Hepatocyte (in vitro differentiated cells): ENCODE measurements around the gene NTRK3. TPM values are rescaled to one million over a fixed set of nuclear protein-coding genes. Genes with fewer than 3 reads are reported as not detected.

Experiments used
- DNase-seq: peaks from one replicate; pipeline ENCODE4 v3.0.0-alpha.2; 2016; ENCODE audit warnings: low spot score
- H2AFZ ChIP-seq: fragments of 200-600 bp; sonication (generic); 2 replicates; pipeline ENCODE4 v1.6.0; 2016; ENCODE audit warnings: antibody characterized with exemption, mild to moderate bottlenecking
- H3K27ac ChIP-seq: fragments of 200-600 bp; sonication (generic); 2 replicates; pipeline ENCODE4 v1.5.1; 2016; ENCODE audit warnings: mild to moderate bottlenecking
- H3K27me3 ChIP-seq: fragments of 200-600 bp; sonication (generic); 2 replicates; pipeline ENCODE4 v1.6.1; 2016
- H3K36me3 ChIP-seq: fragments of 200-600 bp; sonication (generic); replicated peaks from 2 replicates; pipeline ENCODE4 v1.5.1; 2016; ENCODE audit warnings: low read depth; ENCODE audit not compliant: insufficient read depth
- H3K4me1 ChIP-seq: fragments of 200-600 bp; sonication (generic); 2 replicates; pipeline ENCODE4 v1.5.1; 2016; ENCODE audit warnings: mild to moderate bottlenecking, moderate library complexity; ENCODE audit not compliant: insufficient read depth
- H3K4me2 ChIP-seq: fragments of 200-600 bp; sonication (generic); 2 replicates; pipeline ENCODE4 v1.6.0; 2016
- H3K4me3 ChIP-seq: fragments of 200-600 bp; sonication (generic); 2 replicates; pipeline ENCODE4 v1.5.1; 2016; ENCODE audit warnings: mild to moderate bottlenecking
- H3K79me2 ChIP-seq: fragments of 200-600 bp; sonication (generic); 2 replicates; pipeline ENCODE4 v1.6.0; 2017; ENCODE audit warnings: mild to moderate bottlenecking
- H3K9me2 ChIP-seq: fragments of 200-600 bp; sonication (generic); replicated peaks from 2 replicates; pipeline ENCODE4 v1.6.0; 2017; ENCODE audit warnings: mild to moderate bottlenecking; ENCODE audit not compliant: insufficient read depth
- H3K9me3 ChIP-seq: fragments of 200-600 bp; sonication (generic); 2 replicates; pipeline ENCODE4 v1.5.1; 2016; ENCODE audit warnings: low read depth, mild to moderate bottlenecking
- H4K20me1 ChIP-seq: fragments of 200-600 bp; sonication (generic); 2 replicates; pipeline ENCODE4 v1.6.0; 2016; ENCODE audit warnings: mild to moderate bottlenecking; ENCODE audit not compliant: insufficient read depth, poor library complexity, severe bottlenecking
- EZH2 ChIP-seq: fragments of 200-600 bp; sonication (generic); IDR thresholded peaks from 2 replicates; pipeline ENCODE4 v1.6.1; 2016; ENCODE audit warnings: antibody characterized with exemption, mild to moderate bottlenecking, borderline replicate concordance
- EZH2phosphoT487 ChIP-seq: fragments of 200-600 bp; sonication (generic); IDR thresholded peaks from one replicate; pipeline ENCODE4 v1.6.1; 2018; ENCODE audit warnings: antibody characterized with exemption, mild to moderate bottlenecking, low read depth, moderate library complexity; ENCODE audit not compliant: unreplicated experiment, severe bottlenecking
- WGBS: methylation state at CpG from one replicate; pipeline ENCODE4 v1.1.6; 2016; ENCODE audit warnings: low lambda C conversion rate; ENCODE audit errors: missing lambda C conversion rate; 5-methylcytosine and 5-hydroxymethylcytosine counted together
- polyA plus RNA-seq: library from polyadenylated mRNA; unstranded; fragments of >200 nt; fragmentation: Nextera tagmentation; extraction: Ambion mirVana; gene quantifications from 2 replicates; pipeline ENCODE4 v1.2.1, GENCODE V29; 2016
- total RNA-seq: library from RNA; depleted of rRNA; stranded (reverse); fragments of >200 nt; gene quantifications from 2 replicates; pipeline ENCODE4 v1.2.3, GENCODE V29; 2014
- TF ChIP-seq, protein P1 (sequence below): fragments of 200-600 bp; sonication (generic); IDR thresholded peaks from 2 replicates; pipeline ENCODE4 v1.5.1; 2016; ENCODE audit warnings: antibody characterized with exemption, mild to moderate bottlenecking; ENCODE audit not compliant: poor library complexity

Gene NTRK3
- total and polyA plus RNA-seq, 2 experiments from 2014 or later = 4.9 to 5.6 TPM

DNA sequence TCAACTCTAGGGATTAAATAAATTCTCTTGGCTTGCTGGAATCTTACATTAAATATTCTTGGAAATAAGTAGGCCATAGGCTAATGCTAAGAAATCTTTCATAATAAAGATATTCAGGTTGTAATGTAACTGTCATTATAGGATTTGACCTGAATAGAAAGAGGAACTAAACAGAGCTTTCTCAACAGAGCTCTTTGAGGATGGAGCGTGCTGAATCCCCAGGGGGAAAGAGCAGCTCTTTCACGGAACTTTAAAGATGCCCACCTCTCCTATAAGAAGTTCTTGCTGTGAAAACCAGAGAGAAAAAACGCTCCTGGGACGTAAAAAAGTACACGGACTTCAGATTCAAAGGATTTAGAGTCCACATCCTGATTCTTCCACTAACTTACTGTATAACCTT lies 77.9 kb downstream of the NTRK3 start:
- no peaks in the 10 kb centered on the region for H3K9me3 ChIP-seq
- 84% methylated on average over 5 of the region's 5 CpGs for WGBS
- H3K4me2 ChIP-seq = no peak overlapping the region
- TF ChIP-seq EZH2phosphoT487 = no peak
- TF ChIP-seq, protein P1, sequence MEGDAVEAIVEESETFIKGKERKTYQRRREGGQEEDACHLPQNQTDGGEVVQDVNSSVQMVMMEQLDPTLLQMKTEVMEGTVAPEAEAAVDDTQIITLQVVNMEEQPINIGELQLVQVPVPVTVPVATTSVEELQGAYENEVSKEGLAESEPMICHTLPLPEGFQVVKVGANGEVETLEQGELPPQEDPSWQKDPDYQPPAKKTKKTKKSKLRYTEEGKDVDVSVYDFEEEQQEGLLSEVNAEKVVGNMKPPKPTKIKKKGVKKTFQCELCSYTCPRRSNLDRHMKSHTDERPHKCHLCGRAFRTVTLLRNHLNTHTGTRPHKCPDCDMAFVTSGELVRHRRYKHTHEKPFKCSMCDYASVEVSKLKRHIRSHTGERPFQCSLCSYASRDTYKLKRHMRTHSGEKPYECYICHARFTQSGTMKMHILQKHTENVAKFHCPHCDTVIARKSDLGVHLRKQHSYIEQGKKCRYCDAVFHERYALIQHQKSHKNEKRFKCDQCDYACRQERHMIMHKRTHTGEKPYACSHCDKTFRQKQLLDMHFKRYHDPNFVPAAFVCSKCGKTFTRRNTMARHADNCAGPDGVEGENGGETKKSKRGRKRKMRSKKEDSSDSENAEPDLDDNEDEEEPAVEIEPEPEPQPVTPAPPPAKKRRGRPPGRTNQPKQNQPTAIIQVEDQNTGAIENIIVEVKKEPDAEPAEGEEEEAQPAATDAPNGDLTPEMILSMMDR = no peak
- no peak for TF ChIP-seq EZH2
- no peaks in the 10 kb centered on the region for H3K9me2 ChIP-seq
- H3K27me3 ChIP-seq = no peaks in the 10 kb centered on the region
- no peak overlapping the region for H3K27ac ChIP-seq
- no peaks in the 10 kb centered on the region for H3K36me3 ChIP-seq
- H3K4me3 ChIP-seq = no peak overlapping the region
- no peak for DNase-seq
- no peaks in the 10 kb centered on the region for H3K4me1 ChIP-seq
- H2AFZ ChIP-seq = no peak overlapping the region
- no peaks in the 10 kb centered on the region for H4K20me1 ChIP-seq
- no peaks in the 10 kb centered on the region for H3K79me2 ChIP-seq

DNA sequence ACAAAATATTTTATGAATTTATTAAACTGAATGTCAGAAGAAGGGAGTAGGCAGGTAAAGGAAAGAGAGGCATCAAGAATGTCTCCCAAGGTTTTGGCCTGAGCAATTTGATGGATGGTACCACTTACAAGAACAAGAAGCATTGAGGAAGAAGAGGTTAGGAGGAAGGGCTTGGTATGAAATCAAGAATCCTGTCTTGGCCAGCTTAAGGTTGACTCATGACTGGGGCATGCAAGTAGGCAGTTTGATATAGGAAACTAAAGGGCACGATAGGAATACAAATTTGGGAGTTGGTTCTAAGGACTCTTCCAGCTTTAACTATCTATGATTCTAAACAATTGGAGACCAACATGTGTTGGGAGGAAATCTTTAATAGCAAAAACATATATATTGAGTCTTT lies 79.1 kb downstream of the NTRK3 start:
- no peaks in the 10 kb centered on the region for H3K27me3 ChIP-seq
- whole genome bisulfite sequencing = 85% methylated on average over 1 of the region's 1 CpG
- TF ChIP-seq EZH2phosphoT487 (no peak), EZH2 (no peak)
- TF ChIP-seq, protein P1 = no peak

DNA sequence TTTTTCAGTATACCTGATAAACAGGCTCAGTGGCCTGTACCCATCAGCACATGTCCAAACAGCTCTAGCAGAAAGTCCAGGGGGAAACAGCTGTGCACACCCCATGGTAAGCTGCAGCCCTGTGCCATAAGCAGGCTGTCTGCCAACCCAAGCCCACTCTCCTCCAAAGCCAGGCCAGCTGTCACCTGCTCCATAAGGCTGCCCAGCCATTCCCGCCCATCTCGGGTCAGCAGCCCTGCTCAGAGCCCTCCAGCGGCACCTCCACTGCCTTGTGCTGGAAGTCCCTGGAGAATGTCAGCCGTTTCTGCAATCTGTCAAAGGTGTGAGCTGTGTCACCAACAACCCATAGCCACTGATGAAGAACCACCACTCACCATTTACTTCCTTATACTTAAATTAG lies 82.0 kb downstream of the NTRK3 start:
- Histone ChIP-seq H3K4me2 (no peak overlapping the region), H3K36me3 (no peaks in the 10 kb centered on the region), H3K9me2 (no peaks in the 10 kb centered on the region), H3K27ac (no peak overlapping the region), H3K27me3 (no peaks in the 10 kb centered on the region), H3K9me3 (no peaks in the 10 kb centered on the region), H2AFZ (no peak overlapping the region), H4K20me1 (no peaks in the 10 kb centered on the region), H3K4me3 (no peak overlapping the region), H3K4me1 (no peaks in the 10 kb centered on the region), H3K79me2 (no peaks in the 10 kb centered on the region)
- no peak for TF ChIP-seq EZH2
- no peak for TF ChIP-seq EZH2phosphoT487
- TF ChIP-seq, protein P1 = no peak
- WGBS = 52% methylated on average over 4 of the region's 4 CpGs
- no peak for DNase-seq

More for the DNA sequence above, 79.1 kb downstream of the NTRK3 start:
- Histone ChIP-seq H3K27ac (no peak overlapping the region), H2AFZ (no peak overlapping the region), H4K20me1 (no peaks in the 10 kb centered on the region), H3K4me2 (no peak overlapping the region), H3K4me1 (no peaks in the 10 kb centered on the region), H3K9me2 (no peaks in the 10 kb centered on the region), H3K79me2 (no peaks in the 10 kb centered on the region), H3K4me3 (no peak overlapping the region), H3K36me3 (no peaks in the 10 kb centered on the region), H3K9me3 (no peaks in the 10 kb centered on the region)
- no peak for DNase-seq
